ENCODE measurements around the gene TLK2. TPM values are rescaled to one million over a fixed set of nuclear protein-coding genes. Genes with fewer than 3 reads are reported as not detected.

Gene TLK2
- total and polyA plus RNA-seq, 2 experiments from 2014 or later: 19.6 to 56.1 TPM

DNA sequence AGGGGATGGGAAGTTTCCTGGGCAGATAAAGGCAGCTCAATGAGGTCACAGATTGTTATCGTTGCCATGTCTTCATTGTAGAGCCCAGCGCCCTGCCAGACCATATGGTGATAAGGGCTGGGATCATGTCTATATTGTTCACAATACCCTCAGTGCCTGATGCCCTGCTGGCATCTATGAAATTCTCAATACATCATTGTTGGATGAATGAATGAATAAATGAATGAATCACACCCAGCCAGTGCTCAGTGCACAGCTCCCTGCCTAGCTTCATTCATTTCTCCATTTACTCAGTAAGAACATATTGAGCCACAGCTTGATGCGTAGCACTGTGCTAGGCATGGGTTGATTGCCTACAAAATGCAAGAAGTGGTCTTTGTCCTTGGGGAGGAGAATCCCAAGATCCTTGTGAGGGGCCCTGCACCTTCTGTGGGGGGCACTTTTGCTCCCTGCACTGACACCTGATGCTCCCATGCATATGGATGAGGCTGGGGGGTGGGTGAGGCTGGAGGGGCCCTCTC, 178.6 kb downstream of the TLK2 start:
- Mint-ChIP-seq H3K4me3 (no peak overlapping the region), H3K4me1 (peaks cover 16% of the 10 kb centered on the region), H3K27ac (no peak overlapping the region), H3K9me3 (peaks cover 9% of the 10 kb centered on the region; the same call in 1 of the 3 replicates), H3K36me3 (ENCODE audit: low read depth) (peaks cover 12% of the 10 kb centered on the region; the same call in 2 of the 3 replicates), H3K27me3 (ENCODE audit: insufficient read depth, low read depth, poor library complexity) (peaks cover 16% of the 10 kb centered on the region)
- TF ChIP-seq JUNB (IDR thresholded peaks at IDR 0.05; ENCODE audit: unreplicated experiment) (no peak), CREB1 (CRISPR knock-in tag; IDR thresholded peaks at IDR 0.05; ENCODE audit: low read depth) (no peak), POLR2AphosphoS5 (IDR thresholded peaks at IDR 0.05; ENCODE audit: low read depth) (no peak), EZH2 (IDR thresholded peaks at IDR 0.05; ENCODE audit: low read depth, unreplicated experiment) (no peak), ZNF331 (CRISPR knock-in tag; IDR thresholded peaks at IDR 0.05; ENCODE audit: low read depth) (no peak), STAT1 (IDR thresholded peaks at IDR 0.05; ENCODE audit: unreplicated experiment) (no peak), EZH2phosphoT487 (IDR thresholded peaks at IDR 0.05; ENCODE audit: unreplicated experiment) (no peak)
- TF ChIP-seq, protein P1, sequence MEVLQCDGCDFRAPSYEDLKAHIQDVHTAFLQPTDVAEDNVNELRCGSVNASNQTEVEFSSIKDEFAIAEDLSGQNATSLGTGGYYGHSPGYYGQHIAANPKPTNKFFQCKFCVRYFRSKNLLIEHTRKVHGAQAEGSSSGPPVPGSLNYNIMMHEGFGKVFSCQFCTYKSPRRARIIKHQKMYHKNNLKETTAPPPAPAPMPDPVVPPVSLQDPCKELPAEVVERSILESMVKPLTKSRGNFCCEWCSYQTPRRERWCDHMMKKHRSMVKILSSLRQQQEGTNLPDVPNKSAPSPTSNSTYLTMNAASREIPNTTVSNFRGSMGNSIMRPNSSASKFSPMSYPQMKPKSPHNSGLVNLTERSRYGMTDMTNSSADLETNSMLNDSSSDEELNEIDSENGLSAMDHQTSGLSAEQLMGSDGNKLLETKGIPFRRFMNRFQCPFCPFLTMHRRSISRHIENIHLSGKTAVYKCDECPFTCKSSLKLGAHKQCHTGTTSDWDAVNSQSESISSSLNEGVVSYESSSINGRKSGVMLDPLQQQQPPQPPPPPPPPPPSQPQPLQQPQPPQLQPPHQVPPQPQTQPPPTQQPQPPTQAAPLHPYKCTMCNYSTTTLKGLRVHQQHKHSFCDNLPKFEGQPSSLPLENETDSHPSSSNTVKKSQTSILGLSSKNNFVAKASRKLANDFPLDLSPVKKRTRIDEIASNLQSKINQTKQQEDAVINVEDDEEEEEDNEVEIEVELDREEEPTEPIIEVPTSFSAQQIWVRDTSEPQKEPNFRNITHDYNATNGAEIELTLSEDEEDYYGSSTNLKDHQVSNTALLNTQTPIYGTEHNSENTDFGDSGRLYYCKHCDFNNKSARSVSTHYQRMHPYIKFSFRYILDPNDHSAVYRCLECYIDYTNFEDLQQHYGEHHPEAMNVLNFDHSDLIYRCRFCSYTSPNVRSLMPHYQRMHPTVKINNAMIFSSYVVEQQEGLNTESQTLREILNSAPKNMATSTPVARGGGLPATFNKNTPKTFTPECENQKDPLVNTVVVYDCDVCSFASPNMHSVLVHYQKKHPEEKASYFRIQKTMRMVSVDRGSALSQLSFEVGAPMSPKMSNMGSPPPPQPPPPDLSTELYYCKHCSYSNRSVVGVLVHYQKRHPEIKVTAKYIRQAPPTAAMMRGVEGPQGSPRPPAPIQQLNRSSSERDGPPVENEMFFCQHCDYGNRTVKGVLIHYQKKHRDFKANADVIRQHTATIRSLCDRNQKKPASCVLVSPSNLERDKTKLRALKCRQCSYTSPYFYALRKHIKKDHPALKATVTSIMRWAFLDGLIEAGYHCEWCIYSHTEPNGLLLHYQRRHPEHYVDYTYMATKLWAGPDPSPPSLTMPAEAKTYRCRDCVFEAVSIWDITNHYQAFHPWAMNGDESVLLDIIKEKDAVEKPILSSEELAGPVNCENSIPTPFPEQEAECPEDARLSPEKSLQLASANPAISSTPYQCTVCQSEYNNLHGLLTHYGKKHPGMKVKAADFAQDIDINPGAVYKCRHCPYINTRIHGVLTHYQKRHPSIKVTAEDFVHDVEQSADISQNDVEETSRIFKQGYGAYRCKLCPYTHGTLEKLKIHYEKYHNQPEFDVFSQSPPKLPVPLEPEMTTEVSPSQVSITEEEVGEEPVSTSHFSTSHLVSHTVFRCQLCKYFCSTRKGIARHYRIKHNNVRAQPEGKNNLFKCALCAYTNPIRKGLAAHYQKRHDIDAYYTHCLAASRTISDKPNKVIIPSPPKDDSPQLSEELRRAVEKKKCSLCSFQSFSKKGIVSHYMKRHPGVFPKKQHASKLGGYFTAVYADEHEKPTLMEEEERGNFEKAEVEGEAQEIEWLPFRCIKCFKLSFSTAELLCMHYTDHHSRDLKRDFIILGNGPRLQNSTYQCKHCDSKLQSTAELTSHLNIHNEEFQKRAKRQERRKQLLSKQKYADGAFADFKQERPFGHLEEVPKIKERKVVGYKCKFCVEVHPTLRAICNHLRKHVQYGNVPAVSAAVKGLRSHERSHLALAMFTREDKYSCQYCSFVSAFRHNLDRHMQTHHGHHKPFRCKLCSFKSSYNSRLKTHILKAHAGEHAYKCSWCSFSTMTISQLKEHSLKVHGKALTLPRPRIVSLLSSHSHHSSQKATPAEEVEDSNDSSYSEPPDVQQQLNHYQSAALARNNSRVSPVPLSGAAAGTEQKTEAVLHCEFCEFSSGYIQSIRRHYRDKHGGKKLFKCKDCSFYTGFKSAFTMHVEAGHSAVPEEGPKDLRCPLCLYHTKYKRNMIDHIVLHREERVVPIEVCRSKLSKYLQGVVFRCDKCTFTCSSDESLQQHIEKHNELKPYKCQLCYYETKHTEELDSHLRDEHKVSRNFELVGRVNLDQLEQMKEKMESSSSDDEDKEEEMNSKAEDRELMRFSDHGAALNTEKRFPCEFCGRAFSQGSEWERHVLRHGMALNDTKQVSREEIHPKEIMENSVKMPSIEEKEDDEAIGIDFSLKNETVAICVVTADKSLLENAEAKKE (CRISPR knock-in tag; IDR thresholded peaks at IDR 0.05): no peak
- TF ChIP-seq, protein P2, sequence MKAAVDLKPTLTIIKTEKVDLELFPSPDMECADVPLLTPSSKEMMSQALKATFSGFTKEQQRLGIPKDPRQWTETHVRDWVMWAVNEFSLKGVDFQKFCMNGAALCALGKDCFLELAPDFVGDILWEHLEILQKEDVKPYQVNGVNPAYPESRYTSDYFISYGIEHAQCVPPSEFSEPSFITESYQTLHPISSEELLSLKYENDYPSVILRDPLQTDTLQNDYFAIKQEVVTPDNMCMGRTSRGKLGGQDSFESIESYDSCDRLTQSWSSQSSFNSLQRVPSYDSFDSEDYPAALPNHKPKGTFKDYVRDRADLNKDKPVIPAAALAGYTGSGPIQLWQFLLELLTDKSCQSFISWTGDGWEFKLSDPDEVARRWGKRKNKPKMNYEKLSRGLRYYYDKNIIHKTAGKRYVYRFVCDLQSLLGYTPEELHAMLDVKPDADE (IDR thresholded peaks at IDR 0.05): no peak
- TF ChIP-seq, protein P3, sequence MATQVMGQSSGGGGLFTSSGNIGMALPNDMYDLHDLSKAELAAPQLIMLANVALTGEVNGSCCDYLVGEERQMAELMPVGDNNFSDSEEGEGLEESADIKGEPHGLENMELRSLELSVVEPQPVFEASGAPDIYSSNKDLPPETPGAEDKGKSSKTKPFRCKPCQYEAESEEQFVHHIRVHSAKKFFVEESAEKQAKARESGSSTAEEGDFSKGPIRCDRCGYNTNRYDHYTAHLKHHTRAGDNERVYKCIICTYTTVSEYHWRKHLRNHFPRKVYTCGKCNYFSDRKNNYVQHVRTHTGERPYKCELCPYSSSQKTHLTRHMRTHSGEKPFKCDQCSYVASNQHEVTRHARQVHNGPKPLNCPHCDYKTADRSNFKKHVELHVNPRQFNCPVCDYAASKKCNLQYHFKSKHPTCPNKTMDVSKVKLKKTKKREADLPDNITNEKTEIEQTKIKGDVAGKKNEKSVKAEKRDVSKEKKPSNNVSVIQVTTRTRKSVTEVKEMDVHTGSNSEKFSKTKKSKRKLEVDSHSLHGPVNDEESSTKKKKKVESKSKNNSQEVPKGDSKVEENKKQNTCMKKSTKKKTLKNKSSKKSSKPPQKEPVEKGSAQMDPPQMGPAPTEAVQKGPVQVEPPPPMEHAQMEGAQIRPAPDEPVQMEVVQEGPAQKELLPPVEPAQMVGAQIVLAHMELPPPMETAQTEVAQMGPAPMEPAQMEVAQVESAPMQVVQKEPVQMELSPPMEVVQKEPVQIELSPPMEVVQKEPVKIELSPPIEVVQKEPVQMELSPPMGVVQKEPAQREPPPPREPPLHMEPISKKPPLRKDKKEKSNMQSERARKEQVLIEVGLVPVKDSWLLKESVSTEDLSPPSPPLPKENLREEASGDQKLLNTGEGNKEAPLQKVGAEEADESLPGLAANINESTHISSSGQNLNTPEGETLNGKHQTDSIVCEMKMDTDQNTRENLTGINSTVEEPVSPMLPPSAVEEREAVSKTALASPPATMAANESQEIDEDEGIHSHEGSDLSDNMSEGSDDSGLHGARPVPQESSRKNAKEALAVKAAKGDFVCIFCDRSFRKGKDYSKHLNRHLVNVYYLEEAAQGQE (IDR thresholded peaks at IDR 0.05; ENCODE audit: unreplicated experiment): no peak
- ATAC-seq (no peak), DNase-seq (ENCODE audit: low spot score) (no peak)
- H3K27me3 ChIP-seq (ENCODE audit: insufficient read depth): no peaks in the 10 kb centered on the region
- no peak overlapping the region for H3K27ac ChIP-seq (ENCODE audit: low read depth)
- H3K4me2 ChIP-seq: no peak overlapping the region
- H3K4me3 ChIP-seq: no peak overlapping the region
- no peaks in the 10 kb centered on the region for H3K9me2 ChIP-seq (ENCODE audit: insufficient read depth)
- no peaks in the 10 kb centered on the region for H4K20me1 ChIP-seq (replicated peaks; ENCODE audit: insufficient read depth)
- H3K4me1 ChIP-seq (ENCODE audit: insufficient read depth): peaks cover 7% of the 10 kb centered on the region
- H3F3A ChIP-seq (replicated peaks; ENCODE audit: low read depth): 0 out of 2 replicates have a peak, but pooled peaks cover 6% of the 10 kb centered on the region
- no peaks in the 10 kb centered on the region for H3K79me2 ChIP-seq (replicated peaks; ENCODE audit: insufficient read depth)
- no peaks in the 10 kb centered on the region for H3K36me3 ChIP-seq (ENCODE audit: insufficient read depth)
- H2AFZ ChIP-seq: no peak overlapping the region
